Mammary epithelial cell (primary cell): ENCODE data around the gene ATP11C.
"Not testable (repeated sequence)": the region's sequence is repeated elsewhere in the genome, so short reads cannot be mapped to it uniquely, and the experiment has no call there.

Source experiments
- CTCF ChIP-seq, 2 donors: IDR thresholded peaks in 1 of 2; conservative IDR thresholded peaks in 1 of 2; 2 replicates each; pipeline ENCODE4 v1.5.1; 2011 to 2012; ENCODE audit warnings: inconsistent platforms in 2 of 2, low read length in 2 of 2, mild to moderate bottlenecking in 2 of 2, control low read depth in 1 of 2, low read depth in 1 of 2; ENCODE audit not compliant: insufficient read depth in 1 of 2; ENCODE audit errors: extremely low read depth in 1 of 2
- EZH2 ChIP-seq: IDR thresholded peaks from 2 replicates; pipeline ENCODE4 v1.6.1; 2012; ENCODE audit warnings: low read length, inconsistent platforms, borderline replicate concordance

- TF ChIP-seq CTCF (conservative IDR thresholded peaks at IDR 0.05 in 1 of 2, IDR thresholded peaks at IDR 0.05 in 1 of 2; ENCODE audit: extremely low read depth in 1 of 2, insufficient read depth in 1 of 2, low read depth in 1 of 2, low read length in 2 of 2); EZH2: not testable (repeated sequence)
Measured at GRCh38 chrX:139921142-139921541, 11.7 kb downstream of the ATP11C start.
